Astrocyte of the cerebellum (primary cell): ENCODE results near the gene OPCML.

Source experiments
- DNase-seq: peaks from one replicate; pipeline ENCODE4 v3.0.0-alpha.2; 2011; ENCODE audit warnings: low read depth
- H3K4me3 ChIP-seq: 2 replicates; pipeline ENCODE4 v1.5.1; 2011; ENCODE audit warnings: mild to moderate bottlenecking, low read depth, low read length, moderate library complexity
- CTCF ChIP-seq: IDR thresholded peaks from 2 replicates; pipeline ENCODE4 v1.5.1; 2012; ENCODE audit warnings: low read length, low read depth, moderate library complexity, mild to moderate bottlenecking; ENCODE audit errors: missing control alignments
- in situ Hi-C: cut with HindIII; loops from 2 replicates; pipeline ENCODE4 v1.10.0; 2017; ENCODE audit warnings: low sequenced_read_pairs

The OPCML gene

GRCh38 chr11:133038850-133039249 is 493.5 kb downstream of the OPCML start:
- in situ Hi-C loops: no loop called here
- no peak for DNase-seq
- no peak for TF ChIP-seq CTCF
- H3K4me3 ChIP-seq: no peak overlapping the region

- no peak for TF ChIP-seq CTCF
- H3K4me3 ChIP-seq: no peak overlapping the region
- in situ Hi-C loops: no loop called here
- no peak for DNase-seq
Observed at GRCh38 chr11:133034929-133035328, 497.4 kb downstream of the OPCML start.

GRCh38 chr11:133029107-133029506 is 503.2 kb downstream of the OPCML start:
- TF ChIP-seq CTCF: no peak
- DNase-seq: peak; percentile 22
- no peak overlapping the region for H3K4me3 ChIP-seq
- in situ Hi-C loops: no loop called here

GRCh38 chr11:133026952-133027351 is 505.3 kb downstream of the OPCML start:
- no peak overlapping the region for H3K4me3 ChIP-seq
- in situ Hi-C loops: no loop called here
- no peak for TF ChIP-seq CTCF
- DNase-seq: no peak

GRCh38 chr11:133024301-133024700 is 508.0 kb downstream of the OPCML start:
- H3K4me3 ChIP-seq: no peak overlapping the region
- no peak for DNase-seq
- TF ChIP-seq CTCF: no peak
- in situ Hi-C loops: no loop called here

GRCh38 chr11:133023232-133023631 is 509.1 kb downstream of the OPCML start:
- no peak for DNase-seq
- H3K4me3 ChIP-seq: no peak overlapping the region
- in situ Hi-C loops: no loop called here
- TF ChIP-seq CTCF: no peak

GRCh38 chr11:133021553-133021952 is 510.7 kb downstream of the OPCML start:
- no peak for DNase-seq
- H3K4me3 ChIP-seq: no peak overlapping the region
- in situ Hi-C loops: no loop called here
- TF ChIP-seq CTCF: no peak
